HepG2 (cell line): ENCODE measurements around the gene TMEM221. TPM values are rescaled to one million over a fixed set of nuclear protein-coding genes. Genes with fewer than 3 reads are reported as not detected.

Experiments
- ATAC-seq: fragments of 200-7000 bp; cut with Tn5 transposase; 3 replicates; pipeline ENCODE4 v1.9.1; 2020; ENCODE audit warnings: mild to moderate bottlenecking, moderate library complexity
- BruUV-seq: library from RNA; stranded (reverse); fragments of 400-500 nt; replicated peaks from 2 replicates; lab custom pipeline; 2021; lab: Mats Ljungman, UMichigan
- CTCF ChIA-PET: fragments of 300-600 bp; formaldehyde crosslinking; extraction: SDS; loops from one replicate; lab custom pipeline; 2021; ENCODE audit warnings: low total read pairs, inconsistent platforms, low intra/inter-chr PET ratio; lab: Yijun Ruan, JAX
- POLR2A ChIA-PET: fragments of 350-600 bp; sonication (Branson Sonifier 250); formaldehyde crosslinking; loops from one replicate; lab custom pipeline; 2020; ENCODE audit warnings: antibody characterized with exemption, inconsistent platforms; lab: Yijun Ruan, JAX
- DNase-seq: peaks from one replicate; pipeline ENCODE4 v3.0.0-alpha.2; 2015; ENCODE audit warnings: low spot score
- FAIRE-seq: peaks from 3 replicates; lab custom pipeline; 2011; peaks lifted over from hg19 to GRCh38; lab: Jason Lieb, UNC
- H2AFZ ChIP-seq: one replicate; pipeline ENCODE4 v1.6.1; 2011; ENCODE audit warnings: low read length, inconsistent platforms
- H3K27ac ChIP-seq: fragments of 300-600 bp; 3 replicates; pipeline ENCODE4 v1.8.0; 2011; ENCODE audit warnings: mixed run types, mild to moderate bottlenecking, mixed read lengths, low read length, inconsistent platforms; ENCODE audit not compliant: insufficient read depth; ENCODE audit errors: extremely low read length
- H3K27me3 ChIP-seq, 2 experiments: fragments of 200-600 bp in 1 of 2; 2 replicates in 1 of 2; 3 replicates in 1 of 2; pipeline versions ENCODE4 v1.6.0 to v1.8.0; 2011; ENCODE audit warnings: low read length in 2 of 2, mild to moderate bottlenecking in 2 of 2, moderate library complexity in 2 of 2, inconsistent platforms in 1 of 2; ENCODE audit not compliant: insufficient read depth in 2 of 2, control insufficient read depth in 1 of 2
- H3K36me3 ChIP-seq, 2 experiments: fragments of 200-600 bp in 1 of 2; replicated peaks in 1 of 2; 2 replicates in 1 of 2; 3 replicates in 1 of 2; pipeline versions ENCODE4 v1.5.1 to v1.8.0; 2011; ENCODE audit warnings: low read length in 2 of 2, inconsistent platforms in 1 of 2; ENCODE audit not compliant: insufficient read depth in 2 of 2, control insufficient read depth in 1 of 2
- H3K4me1 ChIP-seq: 2 replicates; pipeline ENCODE4 v1.5.1; 2012; ENCODE audit warnings: low read length, inconsistent platforms; ENCODE audit not compliant: insufficient read depth
- H3K4me2 ChIP-seq: 2 replicates; pipeline ENCODE4 v1.6.0; 2011; ENCODE audit warnings: low read depth, low read length, inconsistent platforms
- H3K4me3 ChIP-seq, 3 experiments: fragments of 200-600 bp in 1 of 3; sonication (generic), shearing (Covaris generic) in 1 of 3; replicated peaks in 1 of 3; 2 replicates each; pipeline ENCODE4 v1.5.1; 2011 to 2016; ENCODE audit warnings: low read length in 3 of 3, inconsistent platforms in 2 of 3, low read depth in 2 of 3, mild to moderate bottlenecking in 2 of 3, control low read depth in 1 of 3, mixed read lengths in 1 of 3; ENCODE audit not compliant: insufficient read depth in 1 of 3
- H3K79me2 ChIP-seq: one replicate; pipeline ENCODE4 v1.6.1; 2011; ENCODE audit warnings: low read length, inconsistent platforms; ENCODE audit not compliant: insufficient read depth
- H3K9ac ChIP-seq: 2 replicates; pipeline ENCODE4 v1.6.0; 2011; ENCODE audit warnings: mild to moderate bottlenecking, low read depth, low read length, inconsistent platforms; ENCODE audit not compliant: insufficient read depth
- H3K9me3 ChIP-seq: 2 replicates; pipeline ENCODE4 v1.5.1; 2012; ENCODE audit warnings: mild to moderate bottlenecking, low read length
- H4K20me1 ChIP-seq: 2 replicates; pipeline ENCODE4 v1.6.0; 2011; ENCODE audit warnings: inconsistent platforms, mild to moderate bottlenecking, low read length, moderate library complexity; ENCODE audit not compliant: insufficient read depth
- ADNP ChIP-seq: sonication (generic); formaldehyde crosslinking; IDR thresholded peaks from 2 replicates; pipeline ENCODE4 v1.4.0; 2020; ENCODE audit warnings: missing genetic modification reagents
- ELF4 ChIP-seq: sonication (generic); formaldehyde crosslinking; IDR thresholded peaks from 2 replicates; pipeline ENCODE4 v1.5.0; 2020; ENCODE audit warnings: missing genetic modification reagents, mild to moderate bottlenecking, moderate library complexity, borderline replicate concordance
- FOXA1 ChIP-seq, 2 experiments: fragments of 450-650 bp in 1 of 2; sonication (generic) in 1 of 2; formaldehyde crosslinking in 1 of 2; IDR thresholded peaks; 2 replicates each; pipeline versions ENCODE4 v1.4.0 to v1.6.1; 2016 to 2020; ENCODE audit warnings: missing genetic modification reagents in 1 of 2
- TARDBP ChIP-seq: sonication (generic); formaldehyde crosslinking; IDR thresholded peaks from 2 replicates; pipeline ENCODE4 v1.8.0; 2022; ENCODE audit warnings: mild to moderate bottlenecking, missing genetic modification reagents
- TMF1 ChIP-seq: sonication (generic); formaldehyde crosslinking; IDR thresholded peaks from 2 replicates; pipeline ENCODE4 v1.8.1; 2022; ENCODE audit warnings: low read depth, missing genetic modification reagents
- TRIM24 ChIP-seq: sonication (generic); formaldehyde crosslinking; IDR thresholded peaks from 2 replicates; pipeline ENCODE4 v1.8.0; 2022; ENCODE audit warnings: mild to moderate bottlenecking, missing genetic modification reagents
- WIZ ChIP-seq: sonication (generic); formaldehyde crosslinking; IDR thresholded peaks from 2 replicates; pipeline ENCODE4 v1.5.1; 2020; ENCODE audit warnings: mild to moderate bottlenecking, missing genetic modification reagents
- YEATS2 ChIP-seq: sonication (generic); formaldehyde crosslinking; IDR thresholded peaks from 2 replicates; pipeline ENCODE4 v1.4.0; 2020; ENCODE audit warnings: missing genetic modification reagents, borderline replicate concordance
- ZNF121 ChIP-seq: sonication (generic); formaldehyde crosslinking; IDR thresholded peaks from 2 replicates; pipeline ENCODE4 v1.5.0; 2020; ENCODE audit warnings: mild to moderate bottlenecking, missing genetic modification reagents
- WGBS: methylation state at CpG from one replicate; pipeline ENCODE4 v1.1.6; 2017; ENCODE audit warnings: low lambda C conversion rate; 5-methylcytosine and 5-hydroxymethylcytosine counted together
- in situ Hi-C: cut with HindIII; loops from 2 replicates; pipeline ENCODE4 v1.10.0; 2017; ENCODE audit warnings: low pct_unique_long_range_greater_than_20kb; ENCODE audit not compliant: extremely low pct_ligation_motif_present
- intact Hi-C: fragments of 100-400 bp; cut with micrococcal nuclease; formaldehyde crosslinking; loops from one replicate; pipeline ENCODE4 v1.10.0; 2022; ENCODE audit not compliant: unreplicated experiment
- polyA plus RNA-seq, 8 experiments: library from polyadenylated mRNA; depleted of rRNA in 3 of 8; stranded (reverse) in 7 of 8; unstranded in 1 of 8; fragments of >200 nt; fragmentation: Illumina TruSeq in 4 of 8; extraction: Trizol in 4 of 8; gene quantifications; 2 replicates each; pipeline versions ENCODE4 v1.2.1 to v1.2.3, GENCODE V29; 2011 to 2016; ENCODE audit warnings: low read depth in 4 of 8, missing spikeins in 1 of 8, mixed read lengths in 1 of 8; ENCODE audit not compliant: insufficient read depth in 1 of 8
- total RNA-seq, 5 experiments: library from RNA; depleted of rRNA; stranded (reverse); fragments of >200 nt; fragmentation: Illumina TruSeq; extraction: Trizol; gene quantifications; 2 replicates each; pipeline ENCODE4 v1.2.3, GENCODE V29; 2016; ENCODE audit warnings: low read depth in 1 of 5
- TF ChIP-seq, protein P1 (sequence below): sonication (generic); formaldehyde crosslinking; IDR thresholded peaks from 2 replicates; pipeline ENCODE4 v1.4.0; 2020; ENCODE audit warnings: mild to moderate bottlenecking, missing genetic modification reagents
- TF ChIP-seq, protein P2 (sequence below): sonication (generic); formaldehyde crosslinking; IDR thresholded peaks from 2 replicates; pipeline ENCODE4 v1.5.0; 2020; ENCODE audit warnings: missing genetic modification reagents, mild to moderate bottlenecking, borderline replicate concordance
- TF ChIP-seq, protein P3 (sequence below): sonication (generic); formaldehyde crosslinking; conservative IDR thresholded peaks from 2 replicates; pipeline ENCODE4 v1.4.0; 2020; ENCODE audit warnings: missing genetic modification reagents
- TF ChIP-seq, protein P4 (sequence below): sonication (generic); formaldehyde crosslinking; IDR thresholded peaks from 2 replicates; pipeline ENCODE4 v1.4.0; 2020; ENCODE audit warnings: mild to moderate bottlenecking, missing genetic modification reagents

TMEM221 gene
- total and polyA plus RNA-seq, 2 of the 13 experiments (the other 11 are each of a cell fraction or from before 2014, with no cell fraction given), result 0.33 to 0.77 TPM

DNA sequence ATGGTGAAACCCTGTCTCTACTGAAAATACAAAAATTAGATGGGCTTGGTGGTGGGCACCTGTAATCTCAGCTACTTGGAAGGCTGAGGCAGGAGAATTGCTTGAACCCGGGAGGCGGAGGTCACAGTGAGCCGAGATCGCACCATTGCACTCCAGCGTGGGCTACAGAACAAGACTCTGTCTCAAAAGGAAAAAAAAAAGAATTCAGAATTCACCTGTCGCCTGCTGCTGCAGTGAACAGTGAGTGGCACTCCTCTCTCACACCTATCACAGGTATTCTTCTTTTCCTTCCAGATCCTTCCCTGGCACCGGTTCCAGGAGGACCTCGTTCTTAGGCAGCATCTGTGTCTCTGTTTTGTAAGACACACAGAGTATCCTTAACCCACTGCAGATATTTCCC, 34.4 kb downstream of the TMEM221 start:
- H3K9ac ChIP-seq, result no peak overlapping the region
- in situ Hi-C loops, result no loop called here
- intact Hi-C loops, result no loop called here
- FAIRE-seq, result no peak
- CTCF ChIA-PET, result no interaction called here
- POLR2A ChIA-PET, result no interaction called here
- 96% methylated on average over 8 of the region's 8 CpGs for WGBS
- peaks cover 4 to 32% of the 10 kb centered on the region in 2 experiments; a peak in 3 of 5 replicates for H3K36me3 ChIP-seq
- H3K27ac ChIP-seq, result no peak overlapping the region
- no TSS peak for BruUV-seq
- no peaks in the 10 kb centered on the region for H4K20me1 ChIP-seq
- DNase-seq, result no peak
- no peak overlapping the region for H2AFZ ChIP-seq
- no peaks in the 10 kb centered on the region for H3K79me2 ChIP-seq
- H3K27me3 ChIP-seq, result no peaks in the 10 kb centered on the region
- H3K4me3 ChIP-seq, result no peak overlapping the region
- H3K4me1 ChIP-seq, result peaks cover 6% of the 10 kb centered on the region
- H3K9me3 ChIP-seq, result no peaks in the 10 kb centered on the region
- ATAC-seq, result no peak
- no peak overlapping the region for H3K4me2 ChIP-seq
- TF ChIP-seq, protein P1, sequence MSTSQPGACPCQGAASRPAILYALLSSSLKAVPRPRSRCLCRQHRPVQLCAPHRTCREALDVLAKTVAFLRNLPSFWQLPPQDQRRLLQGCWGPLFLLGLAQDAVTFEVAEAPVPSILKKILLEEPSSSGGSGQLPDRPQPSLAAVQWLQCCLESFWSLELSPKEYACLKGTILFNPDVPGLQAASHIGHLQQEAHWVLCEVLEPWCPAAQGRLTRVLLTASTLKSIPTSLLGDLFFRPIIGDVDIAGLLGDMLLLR, result no peak
- TF ChIP-seq WIZ (no peak), TMF1 (CRISPR knock-in tag) (no peak), ZNF121 (CRISPR knock-in tag) (no peak)
- TF ChIP-seq, protein P2, sequence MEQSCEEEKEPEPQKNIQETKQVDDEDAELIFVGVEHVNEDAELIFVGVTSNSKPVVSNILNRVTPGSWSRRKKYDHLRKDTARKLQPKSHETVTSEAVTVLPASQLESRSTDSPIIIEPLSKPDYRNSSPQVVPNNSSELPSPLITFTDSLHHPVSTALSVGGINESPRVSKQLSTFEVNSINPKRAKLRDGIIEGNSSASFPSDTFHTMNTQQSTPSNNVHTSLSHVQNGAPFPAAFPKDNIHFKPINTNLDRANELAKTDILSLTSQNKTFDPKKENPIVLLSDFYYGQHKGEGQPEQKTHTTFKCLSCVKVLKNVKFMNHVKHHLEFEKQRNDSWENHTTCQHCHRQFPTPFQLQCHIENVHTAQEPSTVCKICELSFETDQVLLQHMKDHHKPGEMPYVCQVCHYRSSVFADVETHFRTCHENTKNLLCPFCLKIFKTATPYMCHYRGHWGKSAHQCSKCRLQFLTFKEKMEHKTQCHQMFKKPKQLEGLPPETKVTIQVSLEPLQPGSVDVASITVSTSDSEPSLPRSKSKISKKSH, result no peak

DNA sequence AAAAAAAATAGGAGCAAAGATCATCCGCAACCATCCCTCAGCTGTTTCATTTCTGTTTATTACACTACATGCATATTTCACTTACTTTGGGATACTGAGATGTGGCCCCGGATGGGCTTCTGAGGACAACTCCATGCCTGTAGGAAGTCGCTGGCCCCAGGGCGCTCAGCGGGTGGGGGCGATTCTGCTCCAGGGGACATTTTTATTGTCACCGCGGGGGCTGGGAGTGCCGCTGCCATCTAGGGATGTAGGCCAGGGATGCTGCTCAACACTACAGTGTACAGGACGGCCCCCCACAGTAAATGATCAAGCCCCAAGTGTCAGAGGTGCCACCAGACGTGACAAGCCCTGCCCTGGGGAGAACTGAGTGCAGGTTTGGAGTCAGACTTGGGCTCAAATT, 36.7 kb downstream of the TMEM221 start:
- Histone ChIP-seq H3K4me3 (no peak overlapping the region), H3K4me1 (no peaks in the 10 kb centered on the region), H3K27me3 (no peaks in the 10 kb centered on the region), H3K9me3 (no peaks in the 10 kb centered on the region), H2AFZ (no peak overlapping the region), H3K27ac (no peak overlapping the region), H3K9ac (no peak overlapping the region), H3K4me2 (no peak overlapping the region), H4K20me1 (no peaks in the 10 kb centered on the region), H3K79me2 (peaks cover 8% of the 10 kb centered on the region), H3K36me3 (peaks cover 4 to 32% of the 10 kb centered on the region in 2 experiments; a peak in 3 of 5 replicates)
- FAIRE-seq (no peak), DNase-seq (no peak), ATAC-seq (no peak)
- intact Hi-C loops (no loop called here), in situ Hi-C loops (no loop called here)
- BruUV-seq, result no TSS peak
- CTCF ChIA-PET, result no interaction called here
- POLR2A ChIA-PET, result no interaction called here
- WGBS, result 94% methylated on average over 9 of the region's 11 CpGs
- no peak for TF ChIP-seq ADNP (CRISPR knock-in tag)
- no peak for TF ChIP-seq FOXA1 (IDR thresholded peaks at IDR 0.05)
- TF ChIP-seq FOXA1 (CRISPR knock-in tag; IDR thresholded peaks at IDR 0.05), result no peak
- TF ChIP-seq, protein P3, sequence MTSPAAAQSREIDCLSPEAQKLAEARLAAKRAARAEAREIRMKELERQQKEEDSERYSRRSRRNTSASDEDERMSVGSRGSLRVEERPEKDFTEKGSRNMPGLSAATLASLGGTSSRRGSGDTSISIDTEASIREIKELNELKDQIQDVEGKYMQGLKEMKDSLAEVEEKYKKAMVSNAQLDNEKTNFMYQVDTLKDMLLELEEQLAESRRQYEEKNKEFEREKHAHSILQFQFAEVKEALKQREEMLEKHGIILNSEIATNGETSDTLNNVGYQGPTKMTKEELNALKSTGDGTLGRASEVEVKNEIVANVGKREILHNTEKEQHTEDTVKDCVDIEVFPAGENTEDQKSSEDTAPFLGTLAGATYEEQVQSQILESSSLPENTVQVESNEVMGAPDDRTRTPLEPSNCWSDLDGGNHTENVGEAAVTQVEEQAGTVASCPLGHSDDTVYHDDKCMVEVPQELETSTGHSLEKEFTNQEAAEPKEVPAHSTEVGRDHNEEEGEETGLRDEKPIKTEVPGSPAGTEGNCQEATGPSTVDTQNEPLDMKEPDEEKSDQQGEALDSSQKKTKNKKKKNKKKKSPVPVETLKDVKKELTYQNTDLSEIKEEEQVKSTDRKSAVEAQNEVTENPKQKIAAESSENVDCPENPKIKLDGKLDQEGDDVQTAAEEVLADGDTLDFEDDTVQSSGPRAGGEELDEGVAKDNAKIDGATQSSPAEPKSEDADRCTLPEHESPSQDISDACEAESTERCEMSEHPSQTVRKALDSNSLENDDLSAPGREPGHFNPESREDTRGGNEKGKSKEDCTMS (CRISPR knock-in tag), result no peak
- TF ChIP-seq TARDBP (CRISPR knock-in tag), result no peak
- TF ChIP-seq ELF4 (CRISPR knock-in tag), result no peak
- no peak for TF ChIP-seq YEATS2 (CRISPR knock-in tag)
- TF ChIP-seq TRIM24 (CRISPR knock-in tag), result no peak
- TF ChIP-seq, protein P4, sequence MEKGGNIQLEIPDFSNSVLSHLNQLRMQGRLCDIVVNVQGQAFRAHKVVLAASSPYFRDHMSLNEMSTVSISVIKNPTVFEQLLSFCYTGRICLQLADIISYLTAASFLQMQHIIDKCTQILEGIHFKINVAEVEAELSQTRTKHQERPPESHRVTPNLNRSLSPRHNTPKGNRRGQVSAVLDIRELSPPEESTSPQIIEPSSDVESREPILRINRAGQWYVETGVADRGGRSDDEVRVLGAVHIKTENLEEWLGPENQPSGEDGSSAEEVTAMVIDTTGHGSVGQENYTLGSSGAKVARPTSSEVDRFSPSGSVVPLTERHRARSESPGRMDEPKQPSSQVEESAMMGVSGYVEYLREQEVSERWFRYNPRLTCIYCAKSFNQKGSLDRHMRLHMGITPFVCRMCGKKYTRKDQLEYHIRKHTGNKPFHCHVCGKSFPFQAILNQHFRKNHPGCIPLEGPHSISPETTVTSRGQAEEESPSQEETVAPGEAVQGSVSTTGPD (CRISPR knock-in tag), result no peak
